Type B pancreatic cell (in vitro differentiated cells): ENCODE results near the gene MUC20. TPM values are rescaled to one million over a fixed set of nuclear protein-coding genes. Genes with fewer than 3 reads are reported as not detected.
"Not testable (repeated sequence)": the region's sequence is repeated elsewhere in the genome, so short reads cannot be mapped to it uniquely, and the experiment has no call there.

Source experiments
- DNase-seq: peaks from one replicate; pipeline ENCODE4 v3.0.0; 2021; ENCODE audit warnings: mixed read lengths; ENCODE audit not compliant: unreplicated experiment; ENCODE audit errors: extremely low spot score
- H3K27ac Mint-ChIP-seq: 2 replicates; pipeline ENCODE4 v1.8.0; 2021; ENCODE audit warnings: mild to moderate bottlenecking, mixed read lengths
- H3K27me3 Mint-ChIP-seq: 2 replicates; pipeline ENCODE4 v1.8.0; 2021; ENCODE audit warnings: mixed read lengths
- H3K36me3 Mint-ChIP-seq: 2 replicates; pipeline ENCODE4 v1.8.0; 2021; ENCODE audit warnings: mixed read lengths
- H3K4me1 Mint-ChIP-seq: one replicate; pipeline ENCODE4 v1.8.0; 2021; ENCODE audit warnings: mixed read lengths; ENCODE audit not compliant: unreplicated experiment
- H3K4me3 Mint-ChIP-seq: 2 replicates; pipeline ENCODE4 v1.8.0; 2021; ENCODE audit warnings: mild to moderate bottlenecking, mixed read lengths
- H3K9me3 Mint-ChIP-seq: 2 replicates; pipeline ENCODE4 v1.8.0; 2021; ENCODE audit warnings: mixed read lengths
- CTCF ChIP-seq: fragments of 200-600 bp; sonication (generic); conservative IDR thresholded peaks from 2 replicates; pipeline ENCODE4 v1.5.0; 2021; ENCODE audit warnings: antibody characterized with exemption, mild to moderate bottlenecking
- total RNA-seq: library from RNA; stranded (reverse); gene quantifications from 2 replicates; pipeline ENCODE4 v1.2.1, GENCODE V29; 2021; ENCODE audit warnings: low replicate concordance

The MUC20 gene
- total RNA-seq, 1 donor from 2014 or later = 20.0 TPM

GRCh38 chr3:195715134-195715533 is 5.6 kb upstream of the MUC20 start:
- H3K27me3 Mint-ChIP-seq = no peaks in the 10 kb centered on the region
- TF ChIP-seq CTCF = no peak
- DNase-seq = no peak
- no peak overlapping the region for H3K27ac Mint-ChIP-seq
- peaks cover 20% of the 10 kb centered on the region for H3K36me3 Mint-ChIP-seq
- H3K4me1 Mint-ChIP-seq = peaks cover 16% of the 10 kb centered on the region
- peaks cover 11% of the 10 kb centered on the region for H3K9me3 Mint-ChIP-seq
- no peak overlapping the region for H3K4me3 Mint-ChIP-seq

- Mint-ChIP-seq H3K9me3 (peaks cover 11% of the 10 kb centered on the region), H3K4me1 (peaks cover 18% of the 10 kb centered on the region), H3K27me3 (no peaks in the 10 kb centered on the region), H3K36me3 (peaks cover 17% of the 10 kb centered on the region), H3K27ac (peak overlapping the region; percentile 78), H3K4me3 (peak overlapping the region; percentile 6)
- DNase-seq = no peak
- no peak for TF ChIP-seq CTCF
These were observed 5.1 kb upstream of the MUC20 start for GRCh38 chr3:195715583-195716266.

- no peaks in the 10 kb centered on the region for H3K27me3 Mint-ChIP-seq
- TF ChIP-seq CTCF = no peak
- no peak for DNase-seq
- peaks cover 11% of the 10 kb centered on the region for H3K9me3 Mint-ChIP-seq
- H3K4me1 Mint-ChIP-seq = peaks cover 23% of the 10 kb centered on the region
- H3K36me3 Mint-ChIP-seq = peaks cover 17% of the 10 kb centered on the region
- no peak overlapping the region for H3K4me3 Mint-ChIP-seq
- H3K27ac Mint-ChIP-seq = peak overlapping the region; percentile 33
These were observed 3.4 kb upstream of the MUC20 start for GRCh38 chr3:195717416-195717815.

DNA sequence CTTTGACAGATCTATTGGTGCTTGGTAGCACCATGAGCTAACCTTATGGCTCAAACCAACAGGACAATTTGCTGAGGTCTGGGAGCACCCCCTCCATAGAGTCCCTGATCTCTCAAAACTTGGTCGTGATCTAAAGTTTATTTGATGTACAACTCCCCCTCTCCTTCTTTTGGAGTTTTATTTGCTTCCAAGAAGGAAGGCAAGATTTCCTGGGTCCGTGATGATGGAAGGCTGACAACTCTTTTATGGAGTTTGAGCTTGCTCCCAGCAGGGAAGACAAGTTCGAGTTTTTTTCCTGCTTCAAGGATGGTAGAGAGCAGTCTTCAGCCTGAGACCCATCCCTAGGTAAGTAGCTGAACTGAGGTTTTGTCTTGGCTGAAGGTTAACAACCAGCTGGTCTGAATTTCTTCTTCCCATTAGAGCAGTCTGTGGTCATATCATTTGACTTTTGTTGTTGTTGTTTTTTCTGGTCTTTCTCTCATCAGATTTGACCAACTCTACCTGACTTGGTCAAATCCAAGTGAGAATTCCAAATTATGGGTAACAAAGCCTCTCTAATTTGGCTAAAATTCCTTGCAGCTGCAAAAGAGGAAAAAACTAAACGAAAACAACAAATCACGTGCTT is 2.8 kb upstream of the MUC20 start:
- Mint-ChIP-seq H3K27ac (peak overlapping the region; percentile 16), H3K36me3 (peaks cover 17% of the 10 kb centered on the region), H3K27me3 (no peaks in the 10 kb centered on the region)

DNA sequence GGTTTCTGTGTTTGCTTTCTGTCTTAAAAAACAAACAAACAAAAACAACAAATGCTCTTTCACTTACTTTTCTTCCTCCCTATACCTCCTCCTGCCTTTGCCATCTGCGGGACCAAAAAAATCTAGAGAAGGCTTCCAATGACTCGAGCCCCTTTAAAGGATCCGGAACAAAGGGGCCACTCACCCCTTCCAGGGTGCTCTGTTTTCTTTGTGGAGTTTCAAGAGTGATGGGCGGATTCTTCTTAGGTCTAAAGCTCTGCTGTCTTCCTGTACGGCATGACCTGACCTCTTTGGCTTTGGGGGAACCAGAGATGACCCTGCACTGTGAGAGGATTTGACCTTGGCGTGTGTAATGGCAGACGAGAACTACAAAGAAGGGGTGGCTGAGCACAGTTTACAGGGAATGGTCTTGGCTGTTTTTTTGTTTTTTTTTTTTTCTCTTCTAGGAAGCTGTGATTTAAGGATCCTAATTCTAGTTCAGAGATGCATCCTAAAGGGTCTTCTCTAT is 2.2 kb upstream of the MUC20 start:
- Mint-ChIP-seq H3K27ac (peak overlapping the region; percentile 100), H3K9me3 (peaks cover 11% of the 10 kb centered on the region), H3K4me1 (peaks cover 23% of the 10 kb centered on the region), H3K4me3 (peak overlapping the region; percentile 4), H3K36me3 (peaks cover 17% of the 10 kb centered on the region), H3K27me3 (no peaks in the 10 kb centered on the region)
- TF ChIP-seq CTCF = no peak
- no peak for DNase-seq

More for the DNA sequence above, 2.8 kb upstream of the MUC20 start:
- H3K9me3 Mint-ChIP-seq = peaks cover 11% of the 10 kb centered on the region
- H3K4me3 Mint-ChIP-seq = no peak overlapping the region
- TF ChIP-seq CTCF = no peak
- peaks cover 23% of the 10 kb centered on the region for H3K4me1 Mint-ChIP-seq
- no peak for DNase-seq

- peak overlapping the region; percentile 100 for H3K27ac Mint-ChIP-seq
- peaks cover 23% of the 10 kb centered on the region for H3K4me1 Mint-ChIP-seq
- not testable (repeated sequence) for H3K9me3 Mint-ChIP-seq, DNase-seq, H3K27me3 Mint-ChIP-seq
- peaks cover 12% of the 10 kb centered on the region for H3K36me3 Mint-ChIP-seq
- peak overlapping the region; percentile 79 for H3K4me3 Mint-ChIP-seq
These were observed 1.1 kb upstream of the MUC20 start for GRCh38 chr3:195719514-195720254.

DNA sequence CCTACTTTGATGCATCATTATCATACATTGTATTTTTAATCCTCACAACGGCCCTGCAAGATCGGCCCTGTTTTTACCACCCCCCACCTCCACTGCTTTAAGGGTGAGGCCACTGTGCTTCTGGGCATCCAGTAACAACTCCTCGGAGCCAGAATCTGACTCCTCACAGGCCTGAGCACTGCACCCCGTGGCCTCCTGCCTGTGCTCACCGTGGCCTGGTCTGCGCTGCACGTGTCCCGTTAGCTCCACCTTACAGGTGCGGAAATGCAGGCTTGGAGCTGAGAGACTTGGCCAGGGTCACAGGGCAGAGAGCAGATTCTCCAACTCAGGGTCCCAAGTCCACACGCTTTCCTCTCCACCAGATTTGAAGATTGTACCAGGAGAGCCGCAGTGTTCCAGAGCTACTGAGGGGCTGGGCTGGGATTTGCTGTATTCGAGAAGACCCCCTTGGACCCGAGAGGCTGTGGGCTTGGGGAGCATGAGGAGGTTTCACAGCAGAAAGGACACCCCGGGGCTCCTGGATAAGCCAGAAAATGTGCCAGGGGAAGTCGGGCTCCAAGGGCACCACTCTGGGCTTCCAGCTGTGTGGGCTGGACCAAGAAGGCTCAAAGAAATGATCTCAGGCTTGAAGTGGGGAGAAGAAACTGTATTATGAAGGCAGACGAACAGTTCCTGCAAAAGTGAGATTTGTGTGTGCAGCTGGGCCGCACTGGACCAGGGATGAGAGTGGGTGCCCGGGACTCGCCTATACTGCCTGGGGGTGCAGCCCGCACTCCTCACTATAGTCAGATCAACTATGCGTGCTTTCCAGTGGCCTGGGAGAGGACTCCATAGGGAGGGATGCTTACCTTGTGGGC is 1.6 kb downstream of the MUC20 start:
- not testable (repeated sequence) for H3K27me3 Mint-ChIP-seq, H3K4me3 Mint-ChIP-seq, DNase-seq, H3K36me3 Mint-ChIP-seq, H3K9me3 Mint-ChIP-seq
- H3K4me1 Mint-ChIP-seq = peaks cover 19% of the 10 kb centered on the region
- peak overlapping the region; percentile 70 for H3K27ac Mint-ChIP-seq

- not testable (repeated sequence) for H3K9me3 Mint-ChIP-seq, DNase-seq, H3K36me3 Mint-ChIP-seq, H3K4me3 Mint-ChIP-seq, H3K27me3 Mint-ChIP-seq, H3K27ac Mint-ChIP-seq
- peaks cover 22% of the 10 kb centered on the region for H3K4me1 Mint-ChIP-seq
These were observed 2.2 kb downstream of the MUC20 start for GRCh38 chr3:195722996-195723345.
